Measurements from ENCODE around the gene VPS9D1. TPM values are rescaled to one million over a fixed set of nuclear protein-coding genes. Genes with fewer than 3 reads are reported as not detected.
A peak's percentile ranks its signal among the peaks of the same experiment; 100 is the strongest.

VPS9D1 gene
- total and polyA plus RNA-seq, 10 of the 15 experiments (the other 5 are each of a cell fraction or from before 2014, with no cell fraction given): 0.65 to 4.2 (median 1.1) TPM

- TF ChIP-seq E2F4 (IDR thresholded peaks at IDR 0.05; ENCODE audit: low read depth, low read length) (no peak), CTCF (IDR thresholded peaks at IDR 0.05 in 2 of 3, conservative IDR thresholded peaks at IDR 0.05 in 1 of 3; ENCODE audit: control insufficient read depth in 2 of 3, extremely low read depth in 1 of 3, insufficient read depth in 1 of 3, low read depth in 3 of 3, low read length in 3 of 3) (peak; percentile 22 to 44 (median 23); a peak in 3 of 6 replicates), SMC3 (IDR thresholded peaks at IDR 0.05; ENCODE audit: borderline replicate concordance, low read length) (peak; percentile 7; the same call in 1 of the 2 replicates), EGR1 (IDR thresholded peaks at IDR 0.05; ENCODE audit: borderline replicate concordance in 1 of 2, low read depth in 2 of 2, low read length in 2 of 2) (0 out of 3 replicates have a peak, but pooled peaks of 1 of the 2 experiments have one; percentile 38), MEF2B (IDR thresholded peaks at IDR 0.05; ENCODE audit: partially characterized antibody, poor library complexity, severe bottlenecking) (no peak), EZH2 (IDR thresholded peaks at IDR 0.05; ENCODE audit: borderline replicate concordance, control insufficient read depth, low read depth, low read length) (no peak), BACH1 (IDR thresholded peaks at IDR 0.05; ENCODE audit: borderline replicate concordance) (peak; percentile 48; the same call in 1 of the 2 replicates), ZNF24 (IDR thresholded peaks at IDR 0.05) (no peak), POLR2AphosphoS5 (IDR thresholded peaks at IDR 0.05; ENCODE audit: low read length) (no peak), CHD2 (IDR thresholded peaks at IDR 0.05; ENCODE audit: borderline replicate concordance, low read depth, low read length) (no peak), MYB (IDR thresholded peaks at IDR 0.05; ENCODE audit: borderline replicate concordance, low read depth, low read length) (no peak), ETV6 (conservative IDR thresholded peaks at IDR 0.05 in 1 of 2, IDR thresholded peaks at IDR 0.05 in 1 of 2; ENCODE audit: borderline replicate concordance in 1 of 2, low read depth in 1 of 2) (no peak), RUNX3 (IDR thresholded peaks at IDR 0.05; ENCODE audit: low read length) (no peak), KAT2A (conservative IDR thresholded peaks at IDR 0.05; ENCODE audit: control insufficient read depth, low read depth, low read length) (no peak), POLR2A (IDR thresholded peaks at IDR 0.05; ENCODE audit: low read depth, low read length) (peak; percentile 34; the same call in 1 of the 2 replicates), NFIC (IDR thresholded peaks at IDR 0.05; ENCODE audit: low read depth, low read length) (no peak), KLF5 (IDR thresholded peaks at IDR 0.05; ENCODE audit: partially characterized antibody) (no peak)
These were observed 19.9 kb downstream of the VPS9D1 start (continued) for GRCh38 chr16:89700649-89701424.

Measured in GM12878 (cell line).